Vagina (tissue), 2 donors: Measurements from ENCODE around the gene PTPRK. TPM values are rescaled to one million over a fixed set of nuclear protein-coding genes. Genes with fewer than 3 reads are reported as not detected.

Experiments used
- DNase-seq, 2 donors: peaks; one replicate each; pipeline ENCODE4 v3.0.0-alpha.2; 2017; ENCODE audit errors: extremely low spot score in 2 of 2
- H3K27ac ChIP-seq: fragments of 200-600 bp; sonication (generic); one replicate; pipeline ENCODE4 v1.5.1; 2019
- H3K27me3 ChIP-seq: fragments of 200-600 bp; sonication (generic); one replicate; pipeline ENCODE4 v1.5.1; 2019
- H3K36me3 ChIP-seq, 2 donors: fragments of 200-600 bp; sonication (generic); one replicate each; pipeline ENCODE4 v1.5.1; 2017 to 2019
- H3K4me1 ChIP-seq: fragments of 200-600 bp; sonication (generic); one replicate; pipeline ENCODE4 v1.5.1; 2019
- H3K4me3 ChIP-seq, 2 donors: fragments of 200-600 bp; sonication (generic); 1 replicate in 1 of 2; 2 replicates in 1 of 2; pipeline ENCODE4 v1.5.1; 2016 to 2019
- H3K9me3 ChIP-seq: fragments of 200-600 bp; sonication (generic); one replicate; pipeline ENCODE4 v1.5.1; 2019
- POLR2A ChIP-seq, 2 donors: fragments of 450-650 bp; IDR thresholded peaks; one replicate each; pipeline ENCODE4 v1.6.1; 2017; ENCODE audit warnings: antibody characterized with exemption in 2 of 2, mild to moderate bottlenecking in 2 of 2, moderate library complexity in 2 of 2
- POLR2AphosphoS5 ChIP-seq, 2 donors: sonication (generic); formaldehyde crosslinking; IDR thresholded peaks; one replicate each; pipeline ENCODE4 v1.9.0; 2017; ENCODE audit warnings: antibody characterized with exemption in 2 of 2, mild to moderate bottlenecking in 2 of 2, low read depth in 1 of 2; ENCODE audit not compliant: insufficient read depth in 1 of 2
- intact Hi-C: fragments of 100-400 bp; cut with DNase I; formaldehyde crosslinking; loops from one replicate; pipeline ENCODE4 v1.15.1; 2023
- total RNA-seq: library from RNA; depleted of rRNA; stranded (reverse); fragments of >200 nt; gene quantifications from one replicate; pipeline ENCODE4 v1.2.3, GENCODE V29; 2016
- TF ChIP-seq, protein P1 (sequence below), 3 experiments: fragments of 450-650 bp in 2 of 3; fragments of 200-600 bp in 1 of 3; sonication (generic) in 1 of 3; IDR thresholded peaks; one replicate each; pipeline ENCODE4 v1.5.1; 2017 to 2019; ENCODE audit warnings: antibody characterized with exemption in 3 of 3, mild to moderate bottlenecking in 2 of 3, moderate library complexity in 2 of 3

The PTPRK gene
- total RNA-seq, 1 donor from 2014 or later: 82.5 TPM

DNA sequence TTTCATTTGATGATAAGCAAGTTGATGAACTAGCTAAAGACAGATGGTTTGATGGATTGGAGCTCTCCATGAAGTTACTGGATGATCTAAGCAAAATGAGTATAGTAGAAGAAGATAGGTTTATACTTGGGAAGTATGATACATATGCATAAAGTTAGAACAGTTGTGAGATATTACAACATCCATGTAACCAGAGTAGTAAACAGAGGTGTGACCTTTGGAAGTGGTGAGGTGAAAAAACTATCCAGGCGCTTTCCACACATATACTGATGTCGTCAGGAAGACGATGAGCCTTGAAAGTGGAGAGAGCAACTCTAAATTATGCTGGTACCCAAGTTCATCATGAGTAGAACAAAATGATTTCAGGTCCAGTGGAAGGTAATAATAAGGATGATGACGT is 271.0 kb downstream of the PTPRK start:
- Histone ChIP-seq H3K36me3 (no peaks in the 10 kb centered on the region), H3K4me3 (no peak overlapping the region), H3K27ac (no peak overlapping the region), H3K27me3 (no peaks in the 10 kb centered on the region), H3K9me3 (no peaks in the 10 kb centered on the region), H3K4me1 (no peaks in the 10 kb centered on the region)
- intact Hi-C loops: no loop called here
- TF ChIP-seq POLR2A (IDR thresholded peaks at IDR 0.05): no peak
- TF ChIP-seq POLR2AphosphoS5 (IDR thresholded peaks at IDR 0.05; ENCODE audit: insufficient read depth in 1 of 2, low read depth in 1 of 2): no peak
- TF ChIP-seq, protein P1, sequence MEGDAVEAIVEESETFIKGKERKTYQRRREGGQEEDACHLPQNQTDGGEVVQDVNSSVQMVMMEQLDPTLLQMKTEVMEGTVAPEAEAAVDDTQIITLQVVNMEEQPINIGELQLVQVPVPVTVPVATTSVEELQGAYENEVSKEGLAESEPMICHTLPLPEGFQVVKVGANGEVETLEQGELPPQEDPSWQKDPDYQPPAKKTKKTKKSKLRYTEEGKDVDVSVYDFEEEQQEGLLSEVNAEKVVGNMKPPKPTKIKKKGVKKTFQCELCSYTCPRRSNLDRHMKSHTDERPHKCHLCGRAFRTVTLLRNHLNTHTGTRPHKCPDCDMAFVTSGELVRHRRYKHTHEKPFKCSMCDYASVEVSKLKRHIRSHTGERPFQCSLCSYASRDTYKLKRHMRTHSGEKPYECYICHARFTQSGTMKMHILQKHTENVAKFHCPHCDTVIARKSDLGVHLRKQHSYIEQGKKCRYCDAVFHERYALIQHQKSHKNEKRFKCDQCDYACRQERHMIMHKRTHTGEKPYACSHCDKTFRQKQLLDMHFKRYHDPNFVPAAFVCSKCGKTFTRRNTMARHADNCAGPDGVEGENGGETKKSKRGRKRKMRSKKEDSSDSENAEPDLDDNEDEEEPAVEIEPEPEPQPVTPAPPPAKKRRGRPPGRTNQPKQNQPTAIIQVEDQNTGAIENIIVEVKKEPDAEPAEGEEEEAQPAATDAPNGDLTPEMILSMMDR (IDR thresholded peaks at IDR 0.05): no peak
- DNase-seq: no peak

DNA sequence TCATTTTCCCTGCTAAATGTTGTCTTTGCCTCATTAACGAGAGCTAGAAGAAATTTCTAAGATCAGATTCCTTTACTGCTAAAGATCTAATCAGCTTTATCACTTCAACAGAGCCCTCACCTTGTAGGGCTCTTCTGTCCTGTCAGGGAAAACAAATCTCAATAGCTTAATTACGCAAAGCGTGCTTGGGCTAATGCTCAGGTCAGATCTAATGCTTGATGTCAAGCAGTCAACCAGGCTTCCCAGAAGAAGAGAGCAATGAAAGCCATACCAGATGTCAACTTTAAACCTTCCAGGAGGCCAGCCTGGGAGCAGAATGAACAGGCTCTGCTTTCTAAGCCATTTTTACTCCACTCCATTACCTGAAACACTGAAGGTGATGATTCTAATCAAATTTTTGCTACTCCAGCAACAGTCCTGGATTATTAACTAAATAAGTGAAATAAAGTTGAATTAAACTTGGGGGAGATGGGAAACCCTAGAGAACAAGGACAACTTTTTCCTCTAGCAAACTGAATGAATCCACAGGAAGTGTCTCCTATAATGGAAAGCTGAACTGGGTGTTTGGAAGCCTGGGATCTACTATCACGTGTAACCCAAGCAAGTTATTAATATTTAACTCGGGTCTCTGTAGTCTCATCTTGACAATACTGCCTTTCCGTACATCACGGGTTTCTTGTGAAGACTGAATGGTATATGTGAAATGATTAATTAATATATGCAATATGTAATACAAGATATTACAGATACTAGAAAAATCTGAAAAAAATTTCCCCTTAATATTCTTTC is 273.7 kb downstream of the PTPRK start:
- TF ChIP-seq POLR2A (IDR thresholded peaks at IDR 0.05) (no peak), POLR2AphosphoS5 (IDR thresholded peaks at IDR 0.05; ENCODE audit: insufficient read depth in 1 of 2, low read depth in 1 of 2) (no peak)
- TF ChIP-seq, protein P1 (IDR thresholded peaks at IDR 0.05): no peak
- Histone ChIP-seq H3K27me3 (no peaks in the 10 kb centered on the region), H3K4me3 (no peak overlapping the region), H3K27ac (no peak overlapping the region), H3K36me3 (no peaks in the 10 kb centered on the region), H3K9me3 (no peaks in the 10 kb centered on the region), H3K4me1 (no peaks in the 10 kb centered on the region)
- no peak for DNase-seq
- intact Hi-C loops: no loop called here

DNA sequence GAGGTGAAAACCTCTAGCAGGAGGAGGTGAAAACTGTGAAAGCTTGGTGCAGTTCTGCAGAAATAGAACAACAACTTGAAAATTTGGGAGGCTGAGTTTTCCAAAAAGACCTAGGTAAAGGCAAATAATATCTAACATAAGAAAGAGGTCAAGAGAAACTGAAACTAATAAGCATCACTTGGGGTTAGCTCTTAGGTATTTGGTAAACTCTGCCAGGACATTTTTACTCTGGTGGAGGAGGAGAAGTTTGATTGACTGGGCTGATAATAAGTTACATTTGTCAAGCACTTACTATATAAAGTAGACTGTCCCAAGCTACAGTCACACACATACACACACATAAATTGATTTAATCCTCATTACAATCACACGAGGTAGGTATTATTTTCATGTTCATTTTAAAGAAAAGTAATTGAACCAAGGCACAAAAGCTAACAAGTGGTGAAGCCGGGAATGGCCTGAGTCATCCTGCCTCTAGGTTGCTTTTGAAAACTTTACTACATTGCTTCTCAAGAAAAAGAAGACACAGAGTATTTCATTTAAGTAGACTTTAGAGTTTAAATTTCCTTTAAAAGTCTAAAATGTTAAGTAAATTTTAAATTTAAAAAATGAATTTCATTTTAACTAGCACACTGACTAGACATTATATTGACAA is 275.5 kb downstream of the PTPRK start:
- H3K27ac ChIP-seq: no peak overlapping the region

DNA sequence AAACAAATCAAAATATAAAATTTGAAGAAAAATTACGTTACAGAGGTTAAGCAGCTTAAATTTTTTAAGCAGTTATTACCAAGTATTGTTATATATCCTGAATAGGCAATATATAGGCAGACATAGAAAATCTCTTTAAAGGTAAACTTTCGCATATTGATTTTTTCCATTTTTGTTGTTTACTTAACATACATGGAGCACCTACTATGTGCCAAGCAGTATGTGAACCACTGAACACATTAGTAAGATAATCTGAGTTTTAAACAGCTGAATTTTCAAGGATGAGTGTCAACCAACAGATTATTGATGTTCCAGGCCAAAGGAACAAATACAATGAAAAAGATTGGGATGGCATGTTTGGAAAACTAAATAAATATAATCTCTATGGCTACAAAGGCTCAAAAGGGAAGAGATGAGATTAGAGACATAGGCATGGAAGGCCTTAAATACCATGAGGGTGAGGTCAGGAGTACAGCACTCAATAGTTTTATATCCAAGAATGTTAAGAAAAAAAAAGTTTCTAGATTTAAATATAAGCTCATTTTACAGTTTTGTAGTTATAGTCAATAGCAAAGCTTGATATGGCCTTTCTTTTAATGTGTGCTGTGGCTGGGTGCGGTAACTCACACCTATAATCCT is 277.5 kb downstream of the PTPRK start:
- no peaks in the 10 kb centered on the region for H3K4me1 ChIP-seq
- intact Hi-C loops: no loop called here
- no peaks in the 10 kb centered on the region for H3K36me3 ChIP-seq
- no peaks in the 10 kb centered on the region for H3K27me3 ChIP-seq
- H3K9me3 ChIP-seq: no peaks in the 10 kb centered on the region
- H3K27ac ChIP-seq: no peak overlapping the region
- no peak for TF ChIP-seq POLR2A (IDR thresholded peaks at IDR 0.05)
- no peak for TF ChIP-seq POLR2AphosphoS5 (IDR thresholded peaks at IDR 0.05; ENCODE audit: insufficient read depth in 1 of 2, low read depth in 1 of 2)
- TF ChIP-seq, protein P1 (IDR thresholded peaks at IDR 0.05): no peak
- H3K4me3 ChIP-seq: no peak overlapping the region
- DNase-seq: no peak

More for the DNA sequence above, 275.5 kb downstream of the PTPRK start:
- no peak for TF ChIP-seq POLR2AphosphoS5 (IDR thresholded peaks at IDR 0.05; ENCODE audit: insufficient read depth in 1 of 2, low read depth in 1 of 2)
- TF ChIP-seq, protein P1 (IDR thresholded peaks at IDR 0.05): no peak
- no peak for TF ChIP-seq POLR2A (IDR thresholded peaks at IDR 0.05)
- no peaks in the 10 kb centered on the region for H3K36me3 ChIP-seq
- no peaks in the 10 kb centered on the region for H3K9me3 ChIP-seq
- no peaks in the 10 kb centered on the region for H3K27me3 ChIP-seq
- intact Hi-C loops: no loop called here
- no peaks in the 10 kb centered on the region for H3K4me1 ChIP-seq
- H3K4me3 ChIP-seq: no peak overlapping the region
- DNase-seq: no peak
